SK-N-SH (cell line): ENCODE results near the gene SNX32. TPM values are rescaled to one million over a fixed set of nuclear protein-coding genes. Genes with fewer than 3 reads are reported as not detected.

Experiments used
- CTCF ChIA-PET: fragments of 300-600, 350-600 bp; formaldehyde crosslinking; extraction: SDS; loops from one replicate; lab custom pipeline; 2021; lab: Yijun Ruan, JAX
- POLR2A ChIA-PET: fragments of 350-600 bp; sonication (Branson Sonifier 250); formaldehyde crosslinking; extraction: SDS; loops from one replicate; lab custom pipeline; 2020; ENCODE audit warnings: antibody characterized with exemption, inconsistent platforms; lab: Yijun Ruan, JAX
- DNase-seq: peaks from one replicate; pipeline ENCODE4 v3.0.0; 2012
- H2AFZ ChIP-seq: fragments of 200-600 bp; sonication (generic); 2 replicates; pipeline ENCODE4 v1.8.1; 2016; ENCODE audit warnings: antibody characterized with exemption, mild to moderate bottlenecking, low read depth
- H3F3A ChIP-seq: fragments of 200-600 bp; sonication (generic); replicated peaks from 2 replicates; pipeline ENCODE3; 2016; ENCODE audit warnings: antibody characterized with exemption, mild to moderate bottlenecking; ENCODE audit not compliant: insufficient read depth
- H3K27ac ChIP-seq, 2 experiments: fragments of 200-500 bp in 1 of 2; fragments of 200-600 bp in 1 of 2; sonication (Bioruptor generic) in 1 of 2; sonication (generic), shearing (Covaris generic) in 1 of 2; 2 replicates each; pipeline versions ENCODE4 v1.5.1 to v1.6.1; 2014 to 2016; ENCODE audit warnings: low read depth in 2 of 2, inconsistent platforms in 1 of 2, low read length in 1 of 2, mild to moderate bottlenecking in 1 of 2, mixed read lengths in 1 of 2
- H3K27me3 ChIP-seq: fragments of 200-600 bp; sonication (generic), shearing (Covaris generic); 2 replicates; pipeline ENCODE4 v1.6.1; 2016; ENCODE audit warnings: mixed run types; ENCODE audit not compliant: insufficient read depth
- H3K36me3 ChIP-seq, 2 experiments: fragments of 200-500 bp in 1 of 2; fragments of 200-600 bp in 1 of 2; sonication (Bioruptor generic) in 1 of 2; sonication (generic) in 1 of 2; replicated peaks in 1 of 2; 2 replicates each; pipeline versions ENCODE3 to v1.5.1; 2014 to 2016; ENCODE audit warnings: low read length in 1 of 2, mild to moderate bottlenecking in 1 of 2; ENCODE audit not compliant: insufficient read depth in 2 of 2, control insufficient read depth in 1 of 2
- H3K4me1 ChIP-seq, 2 experiments: fragments of 200-500 bp in 1 of 2; fragments of 200-600 bp in 1 of 2; sonication (Bioruptor generic) in 1 of 2; sonication (generic), shearing (Covaris generic) in 1 of 2; 2 replicates each; pipeline versions ENCODE4 v1.5.1 to v1.6.1; 2014 to 2016; ENCODE audit warnings: low read depth in 1 of 2, low read length in 1 of 2, mixed run types in 1 of 2; ENCODE audit not compliant: insufficient read depth in 2 of 2, control insufficient read depth in 1 of 2
- H3K4me2 ChIP-seq: fragments of 200-600 bp; sonication (generic), shearing (Covaris generic); 2 replicates; pipeline ENCODE4 v1.6.1; 2017; ENCODE audit warnings: mixed run types
- H3K4me3 ChIP-seq, 2 experiments: fragments of 200-500 bp in 1 of 2; fragments of 200-600 bp in 1 of 2; sonication (Bioruptor generic) in 1 of 2; sonication (generic), shearing (Covaris generic) in 1 of 2; 2 replicates each; pipeline versions ENCODE4 v1.5.1 to v1.8.1; 2014 to 2016; ENCODE audit warnings: low read depth in 2 of 2, inconsistent platforms in 1 of 2, low read length in 1 of 2, mild to moderate bottlenecking in 1 of 2, mixed read lengths in 1 of 2, moderate library complexity in 1 of 2
- H3K79me2 ChIP-seq: fragments of 200-600 bp; sonication (generic); 2 replicates; pipeline ENCODE4 v1.8.1; 2017; ENCODE audit warnings: mild to moderate bottlenecking; ENCODE audit not compliant: insufficient read depth
- H3K9ac ChIP-seq: fragments of 200-600 bp; sonication (generic); 2 replicates; pipeline ENCODE4 v1.6.1; 2017; ENCODE audit warnings: mixed run types
- H3K9me2 ChIP-seq: fragments of 200-600 bp; sonication (generic); 2 replicates; pipeline ENCODE4 v1.6.1; 2017; ENCODE audit warnings: mixed run types
- H3K9me3 ChIP-seq: fragments of 200-600 bp; sonication (generic); 2 replicates; pipeline ENCODE4 v1.6.1; 2017; ENCODE audit warnings: mixed run types, mild to moderate bottlenecking, moderate library complexity
- H4K20me1 ChIP-seq: fragments of 200-600 bp; sonication (generic); 2 replicates; pipeline ENCODE4 v1.6.1; 2017; ENCODE audit warnings: mild to moderate bottlenecking, mixed run types; ENCODE audit not compliant: insufficient read depth
- CTCF ChIP-seq: fragments of 200-600 bp; sonication (generic); IDR thresholded peaks from 2 replicates; pipeline ENCODE4 v1.6.1; 2017; ENCODE audit warnings: antibody characterized with exemption, mild to moderate bottlenecking, moderate library complexity
- ELF1 ChIP-seq: IDR thresholded peaks from 2 replicates; pipeline ENCODE4 v1.4.0; 2012
- MEF2A ChIP-seq: IDR thresholded peaks from 2 replicates; pipeline ENCODE4 v1.4.0; 2012; ENCODE audit warnings: low read depth, borderline replicate concordance
- POLR2AphosphoS5 ChIP-seq: IDR thresholded peaks from 2 replicates; pipeline ENCODE4 v1.6.1; 2012; ENCODE audit warnings: low read depth, low read length
- TCF12 ChIP-seq: IDR thresholded peaks from 2 replicates; pipeline ENCODE4 v1.4.0; 2012
- WGBS: methylation state at CpG from one replicate; pipeline ENCODE4 v1.1.6; 2017; ENCODE audit warnings: low lambda C conversion rate; 5-methylcytosine and 5-hydroxymethylcytosine counted together
- polyA plus RNA-seq, 3 experiments: library from polyadenylated mRNA; depleted of rRNA; stranded (reverse); fragments of >200 nt; gene quantifications; 2 replicates each; pipeline ENCODE4 v1.2.3, GENCODE V29; 2012
- TF ChIP-seq, protein P1 (sequence below): IDR thresholded peaks from 2 replicates; pipeline ENCODE4 v1.4.0; 2012; ENCODE audit warnings: low read depth, borderline replicate concordance
- TF ChIP-seq, protein P2 (sequence below): IDR thresholded peaks from 2 replicates; pipeline ENCODE4; 2012

The SNX32 gene
- polyA plus RNA-seq, 1 of the 3 experiments (the other 2 are of a cell fraction) = 1.0 TPM

GRCh38 chr11:65851083-65851579 is 17.4 kb downstream of the SNX32 start:
- H3K9me2 ChIP-seq = no peaks in the 10 kb centered on the region

DNA sequence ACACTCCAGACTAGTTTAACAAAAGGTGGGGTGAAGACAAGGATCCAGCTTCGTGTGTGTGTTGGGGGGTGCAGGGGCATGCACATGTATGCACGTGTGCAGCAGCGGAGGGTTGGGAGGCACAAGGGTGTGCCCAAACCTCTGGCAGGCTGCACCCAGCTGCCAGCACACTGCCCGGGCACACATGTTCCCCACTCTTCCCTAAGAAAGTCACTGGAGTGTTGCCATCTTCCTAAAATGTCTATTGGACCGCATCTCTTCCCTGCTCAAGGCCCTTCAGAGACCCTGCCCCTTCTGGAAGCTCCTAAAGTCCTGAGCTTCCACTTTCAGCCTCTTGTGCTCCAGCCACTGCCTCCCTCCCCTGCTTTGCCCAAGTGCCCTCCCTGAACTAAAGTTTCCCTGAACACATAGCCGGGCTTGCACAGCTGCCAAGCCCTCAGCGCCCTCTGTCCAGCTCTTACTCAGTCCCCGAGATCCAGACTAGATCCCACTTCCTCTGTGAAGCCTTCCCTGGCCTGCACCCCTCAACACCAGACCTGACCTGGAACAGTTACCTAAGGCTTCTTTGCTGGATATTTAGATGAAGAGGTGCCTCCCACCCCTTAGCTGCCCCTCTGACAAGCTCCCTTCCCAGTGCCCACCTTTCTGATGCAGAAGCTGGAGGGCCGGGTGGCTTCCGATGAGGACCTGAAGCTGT is 18.2 kb downstream of the SNX32 start:
- 94% methylated on average over 6 of the region's 10 CpGs for WGBS
- H3K79me2 ChIP-seq = peaks cover 35% of the 10 kb centered on the region
- no peaks in the 10 kb centered on the region for H3K9me2 ChIP-seq
- peak; percentile 27 for DNase-seq
- no peak overlapping the region for H3K27ac ChIP-seq
- H3K4me3 ChIP-seq = no peak overlapping the region
- TF ChIP-seq POLR2AphosphoS5 (0 out of 2 replicates have a peak, but pooled peaks have one; percentile 16), TCF12 (no peak)
- TF ChIP-seq, protein P1, sequence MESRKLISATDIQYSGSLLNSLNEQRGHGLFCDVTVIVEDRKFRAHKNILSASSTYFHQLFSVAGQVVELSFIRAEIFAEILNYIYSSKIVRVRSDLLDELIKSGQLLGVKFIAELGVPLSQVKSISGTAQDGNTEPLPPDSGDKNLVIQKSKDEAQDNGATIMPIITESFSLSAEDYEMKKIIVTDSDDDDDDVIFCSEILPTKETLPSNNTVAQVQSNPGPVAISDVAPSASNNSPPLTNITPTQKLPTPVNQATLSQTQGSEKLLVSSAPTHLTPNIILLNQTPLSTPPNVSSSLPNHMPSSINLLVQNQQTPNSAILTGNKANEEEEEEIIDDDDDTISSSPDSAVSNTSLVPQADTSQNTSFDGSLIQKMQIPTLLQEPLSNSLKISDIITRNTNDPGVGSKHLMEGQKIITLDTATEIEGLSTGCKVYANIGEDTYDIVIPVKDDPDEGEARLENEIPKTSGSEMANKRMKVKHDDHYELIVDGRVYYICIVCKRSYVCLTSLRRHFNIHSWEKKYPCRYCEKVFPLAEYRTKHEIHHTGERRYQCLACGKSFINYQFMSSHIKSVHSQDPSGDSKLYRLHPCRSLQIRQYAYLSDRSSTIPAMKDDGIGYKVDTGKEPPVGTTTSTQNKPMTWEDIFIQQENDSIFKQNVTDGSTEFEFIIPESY = no peak
- TF ChIP-seq, protein P2, sequence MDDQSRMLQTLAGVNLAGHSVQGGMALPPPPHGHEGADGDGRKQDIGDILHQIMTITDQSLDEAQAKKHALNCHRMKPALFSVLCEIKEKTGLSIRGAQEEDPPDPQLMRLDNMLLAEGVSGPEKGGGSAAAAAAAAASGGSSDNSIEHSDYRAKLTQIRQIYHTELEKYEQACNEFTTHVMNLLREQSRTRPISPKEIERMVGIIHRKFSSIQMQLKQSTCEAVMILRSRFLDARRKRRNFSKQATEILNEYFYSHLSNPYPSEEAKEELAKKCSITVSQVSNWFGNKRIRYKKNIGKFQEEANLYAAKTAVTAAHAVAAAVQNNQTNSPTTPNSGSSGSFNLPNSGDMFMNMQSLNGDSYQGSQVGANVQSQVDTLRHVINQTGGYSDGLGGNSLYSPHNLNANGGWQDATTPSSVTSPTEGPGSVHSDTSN = peak; percentile 25; the same call in 1 of the 2 replicates
- H3K9me3 ChIP-seq = no peaks in the 10 kb centered on the region
- no peak overlapping the region for H2AFZ ChIP-seq
- peaks cover 65% of the 10 kb centered on the region for H3F3A ChIP-seq
- H4K20me1 ChIP-seq = peaks cover 50% of the 10 kb centered on the region
- H3K27me3 ChIP-seq = no peaks in the 10 kb centered on the region
- CTCF ChIA-PET = interaction anchor here (0.7 to 5.3 kb wide), 15 partner anchors 8 to 199 kb away, joined by 3 to 30 read pairs (median 5); partner anchors contain the start of genes FIBP, KAT5, MUS81 and SNX32
- H3K36me3 ChIP-seq = peaks cover 44 to 55% of the 10 kb centered on the region in 2 experiments
- peaks cover 0 to 20% of the 10 kb centered on the region in 2 experiments; a peak in 2 of 4 replicates for H3K4me1 ChIP-seq
- H3K4me2 ChIP-seq = no peak overlapping the region
- no peak overlapping the region for H3K9ac ChIP-seq
- POLR2A ChIA-PET = interaction anchor here (0.8 to 2.1 kb wide), 10 partner anchors 8 to 140 kb away, joined by 3 to 14 read pairs (median 4); partner anchors contain the start of genes KAT5, RNASEH2C and SNX32

More at GRCh38 chr11:65851083-65851579, 17.4 kb downstream of the SNX32 start:
- Histone ChIP-seq H3K9me3 (no peaks in the 10 kb centered on the region), H3K4me3 (no peak overlapping the region), H3K9ac (no peak overlapping the region), H2AFZ (no peak overlapping the region), H3K4me1 (peaks cover 0 to 16% of the 10 kb centered on the region in 2 experiments; a peak in 2 of 4 replicates)
- ChIA-PET POLR2A (interaction anchor here (0.9 to 1.8 kb wide), 5 partner anchors 8 to 131 kb away, joined by 3 to 5 read pairs (median 4); partner anchors contain the start of gene RNASEH2C), CTCF (interaction anchor here (0.7 to 5.3 kb wide), 16 partner anchors 9 to 198 kb away, joined by 3 to 30 read pairs (median 4); partner anchors contain the start of genes FIBP, KAT5, MUS81 and SNX32)
- WGBS = 87% methylated on average over 7 of the region's 14 CpGs
- DNase-seq = peak; percentile 76
- TF ChIP-seq POLR2AphosphoS5 = peak; percentile 47
- TF ChIP-seq ELF1 = peak; percentile 16; the same call in 1 of the 2 replicates
- TF ChIP-seq MEF2A = no peak
- TF ChIP-seq, protein P1 = no peak
- peak; percentile 61 for TF ChIP-seq CTCF
- TF ChIP-seq, all 33 proteins: peak for 3
- Histone ChIP-seq H3F3A (peaks cover 58% of the 10 kb centered on the region), H3K79me2 (peaks cover 27% of the 10 kb centered on the region), H3K27ac (no peak overlapping the region), H4K20me1 (peaks cover 41% of the 10 kb centered on the region), H3K4me2 (no peak overlapping the region), H3K27me3 (no peaks in the 10 kb centered on the region), H3K36me3 (peaks cover 38 to 49% of the 10 kb centered on the region in 2 experiments)
